NCI-H1417 (cell line): ENCODE data around the gene CDH16.

ENCODE experiments used
- DNase-seq, 3 experiments: peaks; one replicate each; lab custom pipeline; 2025; lab: John Stamatoyannopoulos, UW

Gene CDH16

GRCh38 chr16:66927918-66928649 lies 9.4 kb upstream of the CDH16 start:
- no peak for DNase-seq

DNA sequence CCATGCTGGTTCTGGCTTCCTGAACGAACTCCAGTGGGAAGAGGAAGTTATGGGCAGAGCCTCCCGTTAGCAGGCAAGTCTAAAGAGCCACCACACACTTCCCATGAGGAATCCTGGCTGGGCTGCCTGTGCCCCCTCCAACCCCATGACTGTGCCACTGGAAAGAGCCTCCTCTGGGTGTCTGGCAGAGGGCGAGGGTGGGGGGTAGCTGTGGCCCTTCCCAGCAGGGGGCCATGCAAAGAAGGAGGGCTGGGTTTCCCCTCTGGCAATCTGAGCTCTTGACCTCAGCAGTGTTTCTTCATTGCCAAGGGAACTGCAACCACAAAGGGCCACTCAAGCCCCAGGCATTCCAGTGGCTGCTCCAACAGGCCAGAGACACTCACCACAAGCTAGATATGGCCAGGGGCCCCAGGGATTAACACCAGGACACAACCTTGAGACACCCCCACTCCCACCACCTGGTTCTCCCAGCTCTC lies 8.3 kb upstream of the CDH16 start:
- peak in 2 of 3 experiments; percentile 8 to 43 for DNase-seq

- peak in 1 of 3 experiments; percentile 9 for DNase-seq
Measured at GRCh38 chr16:66926171-66926947, 7.7 kb upstream of the CDH16 start.

- no peak for DNase-seq
Measured at GRCh38 chr16:66925322-66925840, 6.7 kb upstream of the CDH16 start, which contains the start of gene RRAD. RRAD (minus strand) TSS chr16:66925535; CDS start chr16:66925179, 356 bp downstream.

DNA sequence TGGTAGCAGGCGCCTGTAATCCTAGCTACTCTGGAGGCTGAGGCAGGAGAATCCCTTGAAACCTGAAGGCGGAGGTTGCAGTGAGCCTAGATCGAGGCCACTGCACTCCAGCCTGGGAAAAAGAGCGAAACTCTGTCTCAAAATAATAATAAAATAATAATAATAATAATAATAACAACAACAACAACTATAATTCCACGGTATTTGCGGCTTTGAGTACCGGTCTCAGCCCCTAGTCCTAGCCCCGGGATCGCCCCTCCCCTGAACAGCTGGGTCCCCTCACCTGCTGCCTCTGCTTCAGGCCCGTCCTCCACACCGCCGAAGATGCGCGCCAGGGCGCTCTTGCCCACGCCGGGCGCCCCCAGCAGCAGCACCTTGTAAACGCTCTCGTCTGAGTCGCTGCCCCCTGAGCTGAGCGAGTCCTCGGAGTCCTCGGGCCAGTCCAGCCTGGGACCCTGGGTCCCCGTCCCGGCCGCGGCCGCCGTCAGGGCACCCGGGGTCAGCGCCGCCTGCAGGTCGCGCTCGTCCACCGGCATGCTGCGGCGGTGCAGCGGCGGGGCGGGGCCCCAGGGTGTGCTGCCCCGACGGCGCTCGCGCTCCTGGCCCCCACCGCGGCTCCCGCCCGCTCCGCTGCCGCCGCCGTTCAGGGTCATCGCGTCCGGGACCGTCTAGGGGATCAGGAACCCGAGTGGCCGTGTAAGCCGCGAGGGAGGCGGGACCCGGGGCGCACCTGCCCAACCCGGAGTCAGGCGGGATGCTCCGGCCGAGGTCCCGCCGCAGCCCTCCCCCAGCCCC lies 6.0 kb upstream of the CDH16 start:
- DNase-seq = no peak

- DNase-seq = no peak
Measured at GRCh38 chr16:66923866-66924265, 5.2 kb upstream of the CDH16 start.

DNA sequence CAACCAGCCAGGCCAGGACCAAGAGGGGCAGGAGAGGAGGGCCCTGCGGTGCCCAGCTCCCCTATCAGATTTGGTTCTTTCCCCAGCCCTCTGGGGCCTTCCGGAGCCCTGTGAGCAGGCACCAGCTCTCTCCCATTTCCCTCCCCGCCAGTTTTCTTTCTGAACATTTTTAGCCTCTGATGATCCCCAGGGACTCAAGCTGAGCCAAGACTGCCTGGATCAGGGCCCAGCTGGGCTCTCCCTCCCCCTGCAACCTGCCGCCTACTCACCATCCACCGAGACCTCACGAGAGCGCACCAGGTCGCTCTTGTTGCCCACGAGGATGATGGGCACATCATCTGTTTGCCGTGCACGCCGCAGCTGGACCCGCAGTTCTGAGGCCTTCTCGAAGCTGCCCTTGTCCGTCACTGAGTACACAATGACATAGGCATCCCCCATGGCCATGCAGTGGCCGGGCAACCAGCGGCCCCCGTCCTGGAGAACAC lies 4.6 kb upstream of the CDH16 start:
- DNase-seq = peak in 2 of 3 experiments; percentile 6 to 15

- DNase-seq = no peak
Measured at GRCh38 chr16:66921729-66922450, 3.2 kb upstream of the CDH16 start.

DNA sequence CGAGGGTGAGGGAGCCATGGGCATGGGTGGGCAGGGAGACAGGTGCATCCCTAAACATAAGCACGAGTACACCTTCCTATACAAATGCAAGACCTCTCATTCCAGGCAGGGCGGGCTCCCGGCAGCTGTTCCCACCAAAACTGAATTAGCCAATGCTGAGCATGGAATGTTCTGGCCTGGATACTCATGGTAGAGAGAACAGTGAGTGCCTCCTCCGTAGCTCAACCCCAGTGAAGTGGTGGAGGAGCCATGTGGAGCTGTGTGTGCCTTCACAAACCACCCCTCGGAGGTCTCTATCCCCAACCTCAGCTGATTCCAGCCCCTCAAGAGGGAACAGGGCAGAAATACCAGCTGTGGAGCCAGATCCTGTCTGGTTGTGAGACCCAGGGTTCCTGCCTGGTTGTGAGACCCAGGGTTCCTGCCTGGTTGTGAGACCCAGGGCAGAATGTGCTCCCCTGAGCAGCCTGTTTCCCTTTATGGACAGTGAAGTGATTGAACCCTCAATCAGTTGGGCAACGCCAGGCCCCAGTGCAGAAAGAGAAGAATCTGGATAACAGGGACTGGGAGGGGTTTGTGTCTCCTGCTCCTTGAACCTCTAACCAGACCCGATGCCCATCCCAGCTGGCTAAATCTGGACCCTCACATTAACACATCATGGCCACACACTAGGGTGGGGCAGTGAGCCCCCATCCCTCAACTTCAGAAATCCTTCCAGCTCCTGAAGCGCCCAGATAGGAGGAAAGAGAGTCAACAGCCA lies 2.4 kb upstream of the CDH16 start:
- DNase-seq = no peak

GRCh38 chr16:66920299-66920590 lies 1.6 kb upstream of the CDH16 start:
- no peak for DNase-seq

DNA sequence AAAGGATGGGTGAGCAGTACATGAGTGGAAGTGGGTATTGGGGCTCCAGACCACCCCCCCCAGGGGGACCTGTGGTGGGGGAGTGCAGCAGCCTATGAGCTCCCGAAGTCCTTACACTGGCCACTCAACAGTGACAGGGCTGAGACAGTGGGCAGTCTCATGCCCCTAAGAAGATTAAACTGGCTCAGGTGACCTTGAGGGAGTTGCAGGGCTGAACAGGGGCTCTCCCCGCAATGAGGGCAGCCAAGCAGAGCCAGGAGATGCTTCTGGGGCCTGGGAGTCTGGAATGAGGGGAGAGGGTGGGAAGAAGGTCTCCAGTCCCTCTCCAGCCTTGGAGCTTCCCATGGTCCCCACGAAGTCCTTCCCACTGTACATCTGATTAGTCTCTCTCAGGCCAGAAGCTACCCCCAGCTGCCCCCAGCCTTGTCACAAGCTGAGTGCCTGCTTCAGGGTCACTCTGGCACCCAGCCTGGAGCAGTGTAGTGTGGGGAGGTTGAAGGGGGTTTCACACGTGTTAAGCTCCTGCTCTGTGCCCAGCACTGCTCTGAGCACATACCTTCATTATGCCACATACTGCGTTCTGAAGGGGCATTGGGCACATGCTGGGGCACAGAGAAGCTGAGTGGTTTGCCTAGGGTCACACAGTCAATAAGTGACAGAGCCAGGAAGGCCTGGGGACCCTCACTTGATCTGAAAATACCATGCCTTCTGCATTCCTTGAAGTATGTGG lies 1.0 kb upstream of the CDH16 start:
- no peak for DNase-seq

DNA sequence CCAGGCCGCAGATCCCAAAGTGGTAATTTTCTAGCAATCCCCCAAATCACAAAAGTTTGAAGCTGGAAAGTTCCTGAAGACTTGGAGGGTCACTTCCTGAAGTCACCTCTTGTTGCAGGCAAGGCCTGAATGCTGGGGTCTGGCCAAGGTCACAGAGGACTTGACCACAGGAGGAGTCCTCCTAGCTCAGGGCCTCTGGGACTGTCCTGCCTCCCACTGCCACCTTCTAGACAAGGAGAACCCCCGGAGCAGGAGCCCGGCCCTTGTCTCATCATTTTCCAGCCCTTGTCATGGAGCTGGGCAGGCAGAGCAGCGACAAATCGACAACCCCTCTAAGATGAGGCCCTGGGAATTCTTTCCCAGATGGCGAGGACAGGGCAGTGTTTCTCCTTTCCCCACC lies 330 bp downstream of the CDH16 start:
- no peak for DNase-seq

GRCh38 chr16:66917741-66918140 lies 944 bp downstream of the CDH16 start:
- no peak for DNase-seq

DNA sequence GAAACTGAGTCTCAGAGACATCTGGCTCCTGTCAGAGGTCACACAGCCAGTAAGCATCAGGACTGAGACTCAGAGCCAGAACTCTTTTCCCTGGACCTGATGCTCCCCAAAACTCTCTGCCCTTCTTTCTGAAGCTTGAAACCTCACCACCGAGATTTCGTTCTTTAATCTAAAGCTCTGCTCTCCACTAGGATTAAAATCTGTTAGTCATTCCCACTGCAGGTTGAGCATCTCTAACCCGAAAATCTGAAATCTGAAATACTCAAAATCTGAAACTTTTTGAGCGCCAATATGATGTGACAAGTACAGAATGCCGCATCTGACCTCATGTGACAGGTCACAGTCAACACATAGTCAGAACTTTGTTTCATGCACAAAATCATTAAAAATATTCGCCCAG lies 2.2 kb downstream of the CDH16 start:
- DNase-seq = no peak

GRCh38 chr16:66915041-66915440 lies 3.6 kb downstream of the CDH16 start:
- DNase-seq = no peak

GRCh38 chr16:66914541-66914940 lies 4.1 kb downstream of the CDH16 start:
- DNase-seq = no peak

- DNase-seq = no peak
Measured at GRCh38 chr16:66913711-66914110, 5.0 kb downstream of the CDH16 start.

DNA sequence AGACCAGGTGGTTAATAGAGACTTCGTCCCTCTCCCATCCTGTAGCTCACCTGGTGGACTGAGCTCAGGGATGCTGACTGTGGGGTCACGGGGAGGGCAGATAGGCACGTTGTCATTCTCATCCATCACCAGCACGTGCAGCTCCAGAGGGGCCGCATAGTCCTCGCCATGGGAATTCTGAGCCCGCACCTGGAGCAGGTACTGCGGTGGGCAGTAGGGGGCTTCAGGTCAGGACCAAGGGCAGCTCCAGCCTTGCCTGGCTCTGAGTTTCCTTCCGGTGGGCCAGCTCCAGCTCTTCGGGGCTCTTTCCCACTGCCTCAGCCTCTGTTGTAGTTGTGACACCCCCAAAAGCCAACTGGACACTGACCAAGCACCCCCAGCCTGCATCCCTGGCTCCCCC lies 5.6 kb downstream of the CDH16 start:
- DNase-seq = no peak

DNA sequence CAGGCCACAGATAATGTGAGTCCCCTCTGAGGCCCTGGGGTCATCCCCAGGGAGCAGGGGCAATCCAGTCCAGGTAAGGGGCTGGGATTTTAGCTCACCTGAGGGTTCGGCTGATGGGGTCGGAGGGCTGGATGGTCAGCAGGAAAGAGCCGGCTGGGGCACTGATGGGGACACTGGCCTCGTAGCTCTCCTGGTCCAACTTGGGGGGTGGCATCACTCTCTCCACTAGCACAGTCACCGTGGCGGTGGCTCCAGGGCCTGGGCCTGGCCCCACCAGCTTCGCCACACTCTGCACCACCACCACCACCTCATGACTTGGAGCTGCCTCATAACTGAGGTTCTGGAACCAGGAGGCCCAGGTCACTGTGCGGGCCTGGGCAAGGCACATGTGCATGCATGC lies 6.9 kb downstream of the CDH16 start:
- DNase-seq = no peak

GRCh38 chr16:66911112-66911511 lies 7.6 kb downstream of the CDH16 start:
- no peak for DNase-seq
